Stimulated activated CD8-positive, alpha-beta memory T cell treated with anti-CD3 and anti-CD28 coated beads, Interleukin-12 subunit alpha, Interleukin-12 subunit beta, amount 100 ng/mL, for 24 hours (primary cell): ENCODE results near the gene CTSH.

Experiments used
- DNase-seq: peaks from one replicate; pipeline ENCODE4 v3.0.0-alpha.2; 2020; ENCODE audit errors: extremely low read depth

Gene CTSH

GRCh38 chr15:78944669-78945407 lies at the start of gene CTSH:
Gene CTSH, minus strand, starts transcription at chr15:78945046. Its CDS starts 65 bp downstream, at chr15:78944981.
- peak; percentile 36 for DNase-seq

- no peak for DNase-seq
These were observed 49.2 kb upstream of the CTSH start for GRCh38 chr15:78993931-78994530.

GRCh38 chr15:78993257-78993930 lies 48.5 kb upstream of the CTSH start:
- DNase-seq: no peak

- no peak for DNase-seq
These were observed 47.8 kb upstream of the CTSH start for GRCh38 chr15:78992416-78993256.

GRCh38 chr15:78991879-78992278 lies 47.0 kb upstream of the CTSH start:
- DNase-seq: no peak

- DNase-seq: no peak
These were observed 46.6 kb upstream of the CTSH start for GRCh38 chr15:78991476-78991875.

GRCh38 chr15:78990278-78990677 lies 45.4 kb upstream of the CTSH start:
- DNase-seq: no peak

- no peak for DNase-seq
These were observed 44.9 kb upstream of the CTSH start for GRCh38 chr15:78989701-78990240.

GRCh38 chr15:78988361-78988911 lies 43.6 kb upstream of the CTSH start:
- no peak for DNase-seq

- DNase-seq: no peak
These were observed 42.9 kb upstream of the CTSH start for GRCh38 chr15:78987556-78988360.

GRCh38 chr15:78985859-78986475 lies 41.1 kb upstream of the CTSH start:
- DNase-seq: no peak

- DNase-seq: no peak
These were observed 39.2 kb upstream of the CTSH start for GRCh38 chr15:78984041-78984440.

- DNase-seq: no peak
These were observed 38.5 kb upstream of the CTSH start for GRCh38 chr15:78983146-78983918.

- DNase-seq: no peak
These were observed 37.9 kb upstream of the CTSH start for GRCh38 chr15:78982736-78983135.

GRCh38 chr15:78981532-78982313 lies 36.9 kb upstream of the CTSH start:
- no peak for DNase-seq

- DNase-seq: no peak
These were observed 34.8 kb upstream of the CTSH start for GRCh38 chr15:78979456-78980320.

- DNase-seq: no peak
These were observed 33.8 kb upstream of the CTSH start for GRCh38 chr15:78978601-78979179.
